HG02870 (cell line): ENCODE results near the gene ARG1.
A peak's percentile ranks its signal among the peaks of the same experiment; 100 is the strongest.

Experiments
- ATAC-seq: cut with Tn5 transposase; IDR thresholded peaks from one replicate; pipeline ENCODE4 v1.9.1; 2021; ENCODE audit warnings: mild to moderate bottlenecking, moderate library complexity; ENCODE audit not compliant: unreplicated experiment

The ARG1 gene

DNA sequence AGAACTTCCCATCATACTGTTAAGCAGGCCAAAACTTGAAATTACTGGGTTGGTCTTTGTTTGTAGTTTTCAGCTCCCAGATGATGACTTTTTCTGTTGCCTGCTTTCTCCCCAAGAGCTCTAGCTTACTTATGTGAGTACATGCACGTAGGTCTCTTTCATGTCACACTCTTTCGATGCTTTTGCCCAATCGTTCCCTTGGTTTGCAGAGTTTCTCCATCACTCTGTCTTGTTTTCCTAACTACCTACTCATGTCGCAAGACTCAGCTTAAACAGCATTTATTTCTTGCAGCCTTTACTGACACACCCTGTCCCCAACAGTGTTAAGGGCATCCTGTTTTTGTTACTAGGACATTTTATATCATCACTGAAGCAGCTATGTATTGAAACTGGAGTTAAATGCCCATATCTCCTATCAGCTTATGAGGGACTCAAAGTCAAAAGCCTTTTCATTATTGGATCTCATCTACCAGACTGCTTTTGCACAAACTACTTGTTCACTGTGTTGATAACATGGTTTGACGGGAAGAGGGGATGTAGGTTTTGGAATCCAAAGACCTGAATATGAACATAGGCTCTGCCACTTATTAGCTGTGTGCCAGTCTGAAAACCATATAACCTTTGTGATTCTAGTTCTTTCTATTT is 2.9 kb downstream of the ARG1 start:
- no peak for ATAC-seq

DNA sequence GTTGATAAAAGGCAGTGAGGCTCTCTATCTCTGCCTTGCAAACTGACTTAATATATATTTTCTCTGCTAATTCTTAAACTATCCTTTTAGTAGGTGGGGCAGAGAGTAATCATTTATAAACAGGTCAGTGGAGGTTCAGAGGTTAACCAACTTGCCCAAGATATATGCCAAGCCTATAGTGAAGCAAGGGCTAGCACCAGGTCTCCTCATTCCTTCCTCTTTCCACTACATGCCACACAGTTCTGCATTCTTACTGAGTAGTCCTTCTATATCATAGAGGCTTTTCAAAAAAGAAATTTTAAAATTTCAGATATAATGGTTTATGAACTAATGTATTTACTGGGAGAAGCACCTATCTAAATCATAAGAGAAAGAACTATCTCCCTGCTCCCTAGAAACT is 8.5 kb downstream of the ARG1 start:
- ATAC-seq: no peak

DNA sequence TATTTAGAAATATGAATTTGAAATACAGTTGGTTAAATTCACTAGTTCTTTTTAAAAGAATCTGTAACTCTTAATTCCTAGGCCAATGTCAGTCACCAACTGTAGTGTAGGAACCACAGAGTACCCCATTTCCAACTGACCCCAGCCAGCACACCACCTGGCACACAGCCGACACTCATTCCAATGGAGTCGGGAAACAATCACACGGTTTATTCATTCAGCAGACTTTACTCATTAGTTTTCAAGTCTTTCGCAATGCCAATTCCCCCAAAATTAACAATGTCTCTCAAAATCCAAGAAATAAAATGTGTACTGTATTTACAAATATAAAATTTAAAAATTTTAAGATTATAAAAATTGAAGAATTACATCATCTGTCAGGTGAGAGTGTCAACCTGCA is 13.5 kb downstream of the ARG1 start:
- ATAC-seq: no peak

DNA sequence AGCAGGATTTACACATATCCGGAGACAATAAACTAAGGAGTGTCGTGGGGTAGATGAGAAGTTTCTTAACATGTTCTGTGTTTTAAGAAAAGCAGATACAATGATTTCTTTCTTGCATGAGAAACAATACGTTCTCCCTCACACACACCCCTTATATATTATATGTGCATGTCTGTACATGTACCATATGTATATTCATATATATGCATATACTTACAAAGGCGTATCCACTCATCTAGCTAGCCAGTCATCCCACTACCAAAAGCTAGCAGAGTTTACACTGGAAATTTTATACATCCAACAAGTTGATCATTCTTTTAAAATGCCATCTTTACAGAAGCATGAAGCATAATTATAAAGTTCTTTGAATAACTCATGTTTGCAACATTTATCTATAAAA is 14.9 kb downstream of the ARG1 start:
- no peak for ATAC-seq

DNA sequence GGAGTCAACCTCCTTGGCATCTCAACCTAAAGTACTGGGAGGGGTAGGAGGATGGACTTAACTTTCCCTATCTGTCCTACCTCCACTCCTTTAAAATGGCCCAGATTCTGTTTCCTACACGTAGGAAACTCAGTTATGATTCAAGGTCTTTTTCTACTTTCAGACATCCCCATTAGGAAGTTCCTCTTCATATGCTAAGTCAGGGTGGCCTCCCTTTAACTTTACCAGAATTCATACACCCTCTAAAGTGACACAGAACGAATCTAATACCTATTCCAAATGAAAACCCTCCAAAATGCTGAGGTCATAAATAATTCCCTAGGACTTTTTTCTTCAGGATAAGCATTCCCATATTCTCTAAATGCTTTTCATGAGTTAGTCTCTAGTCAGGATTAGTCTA is 15.6 kb downstream of the ARG1 start:
- no peak for ATAC-seq

DNA sequence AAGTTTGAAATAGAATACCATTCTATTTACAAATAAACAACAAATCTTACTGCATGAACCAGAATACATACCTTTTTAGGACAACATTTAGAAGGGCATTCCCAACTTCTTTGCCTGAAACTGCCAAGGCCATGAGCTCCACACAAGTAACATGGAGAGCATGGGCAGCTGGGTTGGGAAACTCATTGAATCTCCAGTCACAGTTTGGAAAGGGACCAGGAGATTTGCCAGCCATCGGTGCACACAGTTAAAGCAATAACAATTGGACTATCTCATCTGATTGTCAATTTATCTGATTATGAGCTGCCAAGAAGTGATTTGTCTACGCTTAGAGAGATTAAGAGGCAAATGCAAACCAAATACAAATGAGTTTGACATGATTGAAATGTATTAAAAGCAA is 19.9 kb downstream of the ARG1 start:
- no peak for ATAC-seq

DNA sequence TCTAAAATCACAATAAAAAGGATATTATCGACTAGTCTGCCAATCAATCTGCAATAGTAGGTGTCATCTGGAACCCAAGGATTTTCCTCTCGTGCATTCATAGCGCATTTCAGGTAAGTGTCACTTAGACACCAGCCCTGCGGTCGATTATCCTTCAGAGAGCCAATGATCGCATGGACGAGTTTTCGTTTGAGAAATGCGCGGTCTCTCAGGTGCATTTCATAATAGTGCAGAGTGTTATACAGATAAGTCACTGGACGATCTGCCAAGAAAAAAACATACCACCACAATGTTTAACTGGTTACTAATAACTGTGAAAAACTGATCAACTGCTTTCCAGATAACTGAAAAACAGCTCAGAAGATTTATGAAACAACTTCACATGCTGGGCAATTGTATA is 21.0 kb downstream of the ARG1 start:
- no peak for ATAC-seq

DNA sequence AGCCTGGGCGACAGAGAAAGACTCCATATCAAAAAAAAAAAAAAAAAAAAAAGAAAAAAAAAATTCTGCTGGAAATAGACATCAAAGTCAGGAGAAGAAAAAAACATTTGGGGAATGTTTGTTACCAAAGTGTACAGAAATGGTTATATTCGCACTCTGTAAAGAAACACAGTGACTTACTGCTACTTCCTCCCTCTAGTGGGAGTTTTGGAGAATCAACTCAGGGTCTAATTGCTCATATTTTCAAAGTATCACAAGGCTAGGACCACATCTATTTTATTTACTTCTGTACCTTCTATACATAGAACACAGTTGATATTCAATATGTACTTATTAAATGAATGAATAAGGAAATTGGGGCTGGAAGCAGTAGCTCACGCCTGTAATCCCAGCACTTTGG is 24.4 kb downstream of the ARG1 start:
- no peak for ATAC-seq

DNA sequence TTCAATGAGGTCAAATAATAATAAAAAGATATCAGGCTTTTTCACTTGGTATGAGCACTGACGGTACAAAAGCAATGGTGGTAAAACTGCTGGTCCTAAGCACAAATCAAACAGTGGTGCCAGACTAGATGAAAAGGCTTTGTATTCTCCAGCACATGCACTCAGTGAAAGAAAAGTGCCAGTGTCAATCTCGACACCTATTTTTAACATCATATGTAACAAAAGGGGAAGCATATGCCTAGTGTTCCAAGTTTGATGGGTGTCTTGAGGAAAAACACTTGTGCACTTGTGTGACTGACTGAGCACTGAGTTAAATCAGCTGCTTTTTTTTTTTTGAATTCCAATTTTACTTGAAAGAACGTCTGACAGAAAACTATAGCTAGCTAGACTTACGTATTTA is 27.7 kb downstream of the ARG1 start:
- ATAC-seq: no peak

DNA sequence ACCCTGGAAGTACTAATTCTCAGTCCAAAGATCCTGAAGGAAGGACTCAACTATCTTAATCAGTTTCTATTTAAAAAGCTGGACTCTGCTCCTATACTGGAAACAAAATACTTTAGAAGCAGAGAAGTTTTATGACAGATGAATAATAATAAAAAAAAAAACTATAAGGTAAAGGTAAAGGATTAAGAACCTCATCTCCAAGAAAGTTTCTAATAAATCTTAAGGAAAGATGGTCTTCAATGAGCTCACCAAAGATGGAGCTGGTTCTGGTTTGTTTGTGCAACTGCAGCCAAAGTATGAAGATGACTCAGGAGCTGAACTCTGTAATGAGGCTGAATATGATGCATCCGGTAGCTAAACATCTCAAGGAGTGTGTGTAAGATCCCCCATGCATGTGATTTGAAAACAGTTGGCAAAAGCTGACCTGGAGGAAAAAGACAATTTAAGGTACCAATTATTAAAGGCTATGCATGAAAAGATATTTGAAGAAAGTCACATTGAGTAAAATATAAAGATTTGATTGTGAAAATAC is 29.8 kb downstream of the ARG1 start:
- no peak for ATAC-seq

DNA sequence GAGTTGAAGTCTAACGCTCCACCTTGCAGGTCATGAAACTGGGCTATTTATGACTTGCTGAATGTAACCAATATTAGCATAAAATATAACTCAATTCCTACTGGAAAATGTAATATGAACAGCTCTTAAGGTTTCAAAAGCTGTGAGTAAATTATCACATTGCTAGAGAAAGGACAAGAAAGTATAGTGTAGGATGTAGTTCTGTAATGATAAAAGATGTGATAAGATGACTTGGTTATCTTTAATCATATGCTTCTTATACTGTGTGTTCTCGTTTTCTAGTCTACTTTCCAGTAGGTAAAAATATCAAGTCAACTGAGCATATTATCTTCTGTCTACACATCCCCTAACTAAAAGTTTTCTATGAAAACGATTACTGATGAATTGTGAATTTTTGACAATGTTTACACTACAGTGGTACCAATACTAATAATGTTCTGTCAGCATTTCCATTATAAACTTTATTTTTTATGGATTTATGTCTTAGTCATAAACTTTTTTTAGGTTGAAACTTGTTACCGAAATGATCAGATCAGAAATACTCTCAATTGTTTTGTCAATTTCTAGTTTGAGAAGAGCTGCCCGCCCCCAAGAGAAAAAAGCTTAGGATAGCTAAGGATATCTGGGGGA is 40.4 kb downstream of the ARG1 start:
- no peak for ATAC-seq

DNA sequence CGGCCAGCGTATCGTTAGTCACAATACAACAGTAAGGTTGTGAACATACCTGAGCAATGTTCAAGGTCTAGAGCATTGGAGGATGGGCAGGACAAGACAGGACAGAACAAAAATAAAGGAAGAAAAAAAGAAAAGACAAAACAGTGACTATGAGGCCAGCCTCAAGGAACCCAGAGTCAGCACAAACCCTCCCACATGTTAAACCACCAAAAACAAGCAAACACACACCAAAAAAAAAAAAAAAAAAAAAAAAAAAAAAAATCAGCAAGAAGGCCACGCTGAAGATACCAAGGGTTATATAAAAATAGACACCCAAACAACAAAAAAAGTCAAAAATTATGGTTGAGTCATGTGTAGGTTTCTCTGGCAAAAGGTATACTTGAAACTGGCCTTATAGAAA is 42.2 kb downstream of the ARG1 start:
- ATAC-seq: no peak

DNA sequence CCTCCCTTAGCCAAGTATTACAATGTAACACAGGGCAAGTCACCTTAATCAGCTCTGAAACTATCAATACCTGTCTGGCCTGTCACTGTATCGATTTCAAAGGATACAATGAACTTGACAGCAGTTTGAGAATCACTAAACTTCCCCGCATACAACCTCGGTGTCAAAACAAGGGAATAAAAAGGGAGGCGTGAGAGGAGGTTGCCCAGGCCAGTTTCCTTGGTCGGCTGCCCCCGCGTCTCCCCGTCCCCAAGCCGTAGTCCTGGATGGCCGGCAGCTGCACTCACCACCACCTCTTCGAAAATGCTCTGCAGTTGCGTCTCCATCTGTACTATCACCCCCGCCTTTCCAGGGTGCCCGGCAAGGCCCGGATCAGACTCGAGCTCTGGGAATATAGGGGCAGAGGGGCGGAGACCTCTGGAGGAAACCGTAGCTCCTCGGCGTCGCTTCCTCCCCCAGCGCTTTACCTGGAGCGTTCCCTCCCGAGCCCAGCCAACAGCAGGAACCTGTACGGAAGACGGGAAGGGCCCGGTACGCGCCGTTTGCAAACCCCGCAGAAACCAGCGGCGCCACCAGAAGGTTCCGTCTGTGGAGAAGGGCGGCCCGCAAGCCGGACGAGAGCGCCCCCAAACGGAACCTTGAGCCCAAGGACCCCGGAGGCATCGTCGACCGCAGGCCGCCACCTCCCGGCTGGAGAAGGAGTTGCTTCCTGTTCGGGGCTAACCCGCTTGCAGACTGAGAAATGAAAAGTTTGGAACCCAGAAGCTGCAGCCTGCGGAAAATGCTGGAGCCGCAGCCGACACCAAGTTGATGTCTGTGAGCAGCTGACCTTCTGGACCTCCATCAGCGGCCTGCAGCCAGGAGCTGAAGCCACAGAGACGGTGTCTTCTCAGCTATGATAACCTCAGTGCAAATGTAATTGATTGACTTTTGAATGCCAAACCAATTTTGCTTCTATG is 55.0 kb downstream of the ARG1 start, which contains the start of gene MED23:
Gene MED23, minus strand, starts transcription at position 519 of the 959 bp plus-strand sequence. Its CDS starts 193 bp downstream, at position 326.
- ATAC-seq: peak; percentile 94

DNA sequence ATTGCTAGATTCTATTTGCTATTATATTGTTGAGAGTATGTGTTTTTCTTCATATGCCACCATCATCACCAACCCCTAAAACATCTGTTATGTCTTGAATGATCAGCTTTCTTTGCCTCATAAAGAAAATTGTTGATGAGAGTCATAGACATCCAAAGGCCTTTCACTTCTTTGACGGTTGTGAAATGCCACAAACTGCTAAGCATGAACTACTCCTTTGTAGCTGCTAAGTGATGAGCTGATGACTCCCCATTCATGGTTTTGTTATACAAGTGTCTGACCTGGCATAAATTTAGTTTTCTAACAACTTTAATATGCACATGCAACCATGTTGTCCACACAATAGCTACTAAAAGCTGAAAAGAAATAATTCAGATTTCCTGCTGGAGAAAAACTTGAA is 55.7 kb downstream of the ARG1 start:
- no peak for ATAC-seq

DNA sequence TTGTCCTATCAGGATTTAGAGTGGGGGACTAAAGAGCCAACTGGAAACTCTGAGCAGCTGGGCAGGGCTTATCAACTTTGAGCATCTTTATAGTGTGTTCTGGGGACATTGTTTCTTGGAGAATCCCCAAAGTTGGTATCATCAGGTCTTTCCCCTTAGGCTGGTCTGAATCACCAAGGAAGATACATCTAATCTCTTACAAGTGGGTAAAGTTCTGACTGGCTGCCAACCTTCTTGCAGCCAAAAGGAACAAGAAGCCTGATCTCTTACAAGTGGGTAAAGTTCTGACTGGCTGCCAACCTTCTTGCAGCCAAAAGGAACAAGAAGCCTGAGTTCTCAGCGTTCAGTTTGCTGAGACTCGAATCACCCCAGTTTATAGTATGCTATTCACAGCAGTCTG is 56.6 kb downstream of the ARG1 start:
- ATAC-seq: no peak

DNA sequence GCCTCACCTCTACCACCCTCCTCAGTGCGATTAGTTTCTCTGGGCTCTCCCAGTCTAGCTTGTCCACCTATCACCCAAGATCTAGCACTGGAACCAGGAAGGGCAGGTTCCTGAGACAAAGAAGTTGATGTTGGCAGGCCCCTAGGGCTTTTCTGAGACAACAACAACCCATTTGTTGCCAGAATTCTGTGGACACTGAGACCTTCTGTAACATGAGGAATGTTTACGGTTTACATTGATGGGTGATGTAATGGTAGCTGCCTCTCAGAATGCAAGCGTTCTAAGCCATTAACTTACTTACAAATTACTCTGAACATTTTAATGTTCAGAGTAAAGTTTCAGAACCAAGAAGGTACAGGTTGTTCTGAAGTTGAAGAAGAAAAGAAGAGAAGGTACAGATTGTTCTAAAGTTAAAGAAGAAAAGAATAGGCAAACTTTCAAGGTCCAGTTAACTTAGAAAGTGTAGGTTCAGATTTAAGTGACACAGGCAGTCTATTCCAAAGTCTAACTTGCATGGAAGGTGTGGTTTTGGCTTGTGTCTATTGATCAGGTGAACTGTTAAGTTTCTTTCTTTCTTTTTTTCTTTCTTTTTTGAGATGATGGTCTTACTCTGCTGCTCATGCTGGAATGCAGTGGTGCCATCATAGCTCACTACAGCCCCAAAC is 58.7 kb downstream of the ARG1 start:
- ATAC-seq: no peak
